Kidney (tissue), 14 donors: Measurements from ENCODE around the gene SPNS1. TPM values are rescaled to one million over a fixed set of nuclear protein-coding genes. Genes with fewer than 3 reads are reported as not detected.

ENCODE experiments used
- DNase-seq, 5 donors: peaks; one replicate each; pipeline ENCODE4 v3.0.0-alpha.2; 2013 to 2020
- FAIRE-seq: peaks from 2 replicates; lab custom pipeline; 2012; peaks lifted over from hg19 to GRCh38; lab: Jason Lieb, UNC
- H3K27ac ChIP-seq, 2 donors: one replicate each; pipeline ENCODE4 v1.7.0; 2013; ENCODE audit warnings: low read depth in 2 of 2, low read length in 2 of 2, inconsistent platforms in 1 of 2
- H3K27me3 ChIP-seq: one replicate; pipeline ENCODE4 v1.7.1; 2013; ENCODE audit warnings: low read length, inconsistent platforms; ENCODE audit not compliant: control insufficient read depth, insufficient read depth
- H3K36me3 ChIP-seq, 3 donors: one replicate each; pipeline versions ENCODE4 v1.7.0 to v1.7.1; 2013; ENCODE audit warnings: low read length in 3 of 3, control low read depth in 1 of 3, inconsistent platforms in 1 of 3; ENCODE audit not compliant: insufficient read depth in 3 of 3, control insufficient read depth in 2 of 3
- H3K4me1 ChIP-seq, 3 donors: one replicate each; pipeline versions ENCODE4 v1.7.0 to v1.7.1; 2013; ENCODE audit warnings: low read length in 3 of 3, inconsistent platforms in 1 of 3, low read depth in 1 of 3; ENCODE audit not compliant: control insufficient read depth in 2 of 3, insufficient read depth in 2 of 3
- H3K4me3 ChIP-seq, 3 donors: one replicate each; pipeline versions ENCODE4 v1.7.0 to v1.8.1; 2013; ENCODE audit warnings: low read length in 3 of 3, control low read depth in 1 of 3, inconsistent platforms in 1 of 3
- H3K9ac ChIP-seq, 3 donors: one replicate each; pipeline versions ENCODE4 v1.7.0 to v1.7.1; 2013; ENCODE audit warnings: low read length in 3 of 3, control low read depth in 1 of 3, inconsistent platforms in 1 of 3
- H3K9me3 ChIP-seq, 3 donors: one replicate each; pipeline versions ENCODE4 v1.7.0 to v1.7.1; 2013; ENCODE audit warnings: low read length in 3 of 3, control low read depth in 1 of 3, inconsistent platforms in 1 of 3; ENCODE audit not compliant: control insufficient read depth in 2 of 3, insufficient read depth in 1 of 3
- intact Hi-C: fragments of 100-400 bp; cut with DNase I; formaldehyde crosslinking; loops from one replicate; pipeline ENCODE4 v1.11.1; 2022
- polyA plus RNA-seq: library from polyadenylated mRNA; stranded (reverse); fragments of 350-450 nt; fragmentation: Illumina TruSeq; extraction: RNeasy Lipid Tissue Mini Kit (QIAGEN cat#74804); gene quantifications from one replicate; pipeline ENCODE4 v1.2.3, GENCODE V29; 2014; ENCODE audit warnings: low read depth, low replicate concordance; ENCODE audit not compliant: insufficient read depth
- total RNA-seq: library from RNA; stranded (reverse); fragmentation: NEBNext Ultra II Directional; extraction: Animal tissue kit (Norgen Biotek cat#: 25700); gene quantifications from one replicate; pipeline ENCODE4 v1.2.1, GENCODE V29; 2021
- TF ChIP-seq, protein P1 (sequence below): IDR thresholded peaks from 3 replicates; pipeline ENCODE4 v1.5.1; 2012; ENCODE audit warnings: mild to moderate bottlenecking, moderate library complexity, borderline replicate concordance; ENCODE audit not compliant: insufficient read depth; ENCODE audit errors: extremely low read depth
- donor health status: control.
- donor health status: control.
- donor health status: control.
- donor health status: control.
- donor health status: control.
- donor health status: DM: yes; HTN: yes; CAD: no.
- donor health status: Normal renal cell carcinoma (clear cell type).

SPNS1 gene
- total and polyA plus RNA-seq, 2 donors from 2014 or later = 34.5 to 38.4 TPM

DNA sequence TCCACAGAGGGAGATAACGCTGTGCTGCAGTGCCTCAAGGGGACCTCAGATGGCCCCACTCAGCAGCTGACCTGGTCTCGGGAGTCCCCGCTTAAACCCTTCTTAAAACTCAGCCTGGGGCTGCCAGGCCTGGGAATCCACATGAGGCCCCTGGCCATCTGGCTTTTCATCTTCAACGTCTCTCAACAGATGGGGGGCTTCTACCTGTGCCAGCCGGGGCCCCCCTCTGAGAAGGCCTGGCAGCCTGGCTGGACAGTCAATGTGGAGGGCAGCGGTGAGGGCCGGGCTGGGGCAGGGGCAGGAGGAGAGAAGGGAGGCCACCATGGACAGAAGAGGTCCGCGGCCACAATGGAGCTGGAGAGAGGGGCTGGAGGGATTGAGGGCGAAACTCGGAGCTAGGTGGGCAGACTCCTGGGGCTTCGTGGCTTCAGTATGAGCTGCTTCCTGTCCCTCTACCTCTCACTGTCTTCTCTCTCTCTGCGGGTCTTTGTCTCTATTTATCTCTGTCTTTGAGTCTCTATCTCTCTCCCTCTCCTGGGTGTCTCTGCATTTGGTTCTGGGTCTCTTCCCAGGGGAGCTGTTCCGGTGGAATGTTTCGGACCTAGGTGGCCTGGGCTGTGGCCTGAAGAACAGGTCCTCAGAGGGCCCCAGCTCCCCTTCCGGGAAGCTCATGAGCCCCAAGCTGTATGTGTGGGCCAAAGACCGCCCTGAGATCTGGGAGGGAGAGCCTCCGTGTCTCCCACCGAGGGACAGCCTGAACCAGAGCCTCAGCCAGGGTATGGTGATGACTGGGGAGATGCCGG is 42.0 kb upstream of the SPNS1 start:
- H3K27ac ChIP-seq = no peak overlapping the region
- no peaks in the 10 kb centered on the region for H3K4me1 ChIP-seq
- H3K27me3 ChIP-seq = no peaks in the 10 kb centered on the region
- no peak overlapping the region for H3K9ac ChIP-seq
- TF ChIP-seq, protein P1, sequence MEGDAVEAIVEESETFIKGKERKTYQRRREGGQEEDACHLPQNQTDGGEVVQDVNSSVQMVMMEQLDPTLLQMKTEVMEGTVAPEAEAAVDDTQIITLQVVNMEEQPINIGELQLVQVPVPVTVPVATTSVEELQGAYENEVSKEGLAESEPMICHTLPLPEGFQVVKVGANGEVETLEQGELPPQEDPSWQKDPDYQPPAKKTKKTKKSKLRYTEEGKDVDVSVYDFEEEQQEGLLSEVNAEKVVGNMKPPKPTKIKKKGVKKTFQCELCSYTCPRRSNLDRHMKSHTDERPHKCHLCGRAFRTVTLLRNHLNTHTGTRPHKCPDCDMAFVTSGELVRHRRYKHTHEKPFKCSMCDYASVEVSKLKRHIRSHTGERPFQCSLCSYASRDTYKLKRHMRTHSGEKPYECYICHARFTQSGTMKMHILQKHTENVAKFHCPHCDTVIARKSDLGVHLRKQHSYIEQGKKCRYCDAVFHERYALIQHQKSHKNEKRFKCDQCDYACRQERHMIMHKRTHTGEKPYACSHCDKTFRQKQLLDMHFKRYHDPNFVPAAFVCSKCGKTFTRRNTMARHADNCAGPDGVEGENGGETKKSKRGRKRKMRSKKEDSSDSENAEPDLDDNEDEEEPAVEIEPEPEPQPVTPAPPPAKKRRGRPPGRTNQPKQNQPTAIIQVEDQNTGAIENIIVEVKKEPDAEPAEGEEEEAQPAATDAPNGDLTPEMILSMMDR = no peak
- DNase-seq (no peak), FAIRE-seq (no peak)
- no peaks in the 10 kb centered on the region for H3K9me3 ChIP-seq
- H3K4me3 ChIP-seq = no peak overlapping the region
- H3K36me3 ChIP-seq = no peaks in the 10 kb centered on the region
- intact Hi-C loops = no loop called here

DNA sequence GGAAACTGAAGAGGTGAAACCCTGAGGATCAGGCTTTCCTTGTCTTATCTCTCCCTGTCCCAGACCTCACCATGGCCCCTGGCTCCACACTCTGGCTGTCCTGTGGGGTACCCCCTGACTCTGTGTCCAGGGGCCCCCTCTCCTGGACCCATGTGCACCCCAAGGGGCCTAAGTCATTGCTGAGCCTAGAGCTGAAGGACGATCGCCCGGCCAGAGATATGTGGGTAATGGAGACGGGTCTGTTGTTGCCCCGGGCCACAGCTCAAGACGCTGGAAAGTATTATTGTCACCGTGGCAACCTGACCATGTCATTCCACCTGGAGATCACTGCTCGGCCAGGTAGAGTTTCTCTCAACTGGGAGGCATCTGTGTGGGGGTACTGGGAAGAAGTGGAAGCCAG is 41.4 kb upstream of the SPNS1 start:
- H3K36me3 ChIP-seq = no peaks in the 10 kb centered on the region
- H3K4me3 ChIP-seq = no peak overlapping the region
- DNase-seq (peak in 3 of 5 donors; percentile 39 to 48 (median 43)), FAIRE-seq (no peak)
- H3K9me3 ChIP-seq = no peaks in the 10 kb centered on the region
- H3K27me3 ChIP-seq = no peaks in the 10 kb centered on the region
- H3K9ac ChIP-seq = no peak overlapping the region
- H3K4me1 ChIP-seq = no peaks in the 10 kb centered on the region
- intact Hi-C loops = no loop called here
- H3K27ac ChIP-seq = no peak overlapping the region
- TF ChIP-seq, protein P1 = no peak

DNA sequence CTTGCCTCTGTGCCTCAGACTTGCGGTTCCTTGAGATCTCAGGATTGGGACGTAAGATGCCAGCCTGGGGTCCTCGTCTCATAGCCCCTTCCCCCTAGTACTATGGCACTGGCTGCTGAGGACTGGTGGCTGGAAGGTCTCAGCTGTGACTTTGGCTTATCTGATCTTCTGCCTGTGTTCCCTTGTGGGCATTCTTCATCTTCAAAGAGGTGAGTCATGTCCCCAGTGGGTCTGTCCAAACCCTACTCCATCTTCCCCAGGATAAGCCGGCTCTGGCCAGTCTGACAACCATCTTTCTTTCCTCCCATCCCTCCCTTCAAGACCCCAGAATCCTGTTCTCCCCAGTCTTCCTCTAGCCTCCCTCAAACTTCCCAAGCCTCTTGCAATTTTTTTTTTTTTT is 39.2 kb upstream of the SPNS1 start:
- intact Hi-C loops = no loop called here
- H3K9me3 ChIP-seq = no peaks in the 10 kb centered on the region
- TF ChIP-seq, protein P1 = no peak
- FAIRE-seq (no peak), DNase-seq (no peak)
- no peaks in the 10 kb centered on the region for H3K4me1 ChIP-seq
- no peak overlapping the region for H3K9ac ChIP-seq
- no peak overlapping the region for H3K4me3 ChIP-seq
- H3K36me3 ChIP-seq = no peaks in the 10 kb centered on the region
- no peaks in the 10 kb centered on the region for H3K27me3 ChIP-seq
- H3K27ac ChIP-seq = no peak overlapping the region
